Glomerular endothelial cell (primary cell): ENCODE data around the gene RABGGTA. TPM values are rescaled to one million over a fixed set of nuclear protein-coding genes. Genes with fewer than 3 reads are reported as not detected.

ENCODE experiments used
- DNase-seq: peaks from one replicate; pipeline ENCODE4 v3.0.0-alpha.2; 2011; ENCODE audit warnings: low read depth, low spot score; ENCODE audit errors: extremely low read depth
- total RNA-seq: library from RNA; depleted of rRNA; stranded (reverse); fragments of >200 nt; gene quantifications from 2 replicates; pipeline ENCODE4 v1.2.3, GENCODE V29; 2015

Gene RABGGTA
- total RNA-seq, 1 donor from 2014 or later, result 42.6 TPM

- DNase-seq, result no peak
Observed at GRCh38 chr14:24280797-24281460, 9.5 kb upstream of the RABGGTA start.

DNA sequence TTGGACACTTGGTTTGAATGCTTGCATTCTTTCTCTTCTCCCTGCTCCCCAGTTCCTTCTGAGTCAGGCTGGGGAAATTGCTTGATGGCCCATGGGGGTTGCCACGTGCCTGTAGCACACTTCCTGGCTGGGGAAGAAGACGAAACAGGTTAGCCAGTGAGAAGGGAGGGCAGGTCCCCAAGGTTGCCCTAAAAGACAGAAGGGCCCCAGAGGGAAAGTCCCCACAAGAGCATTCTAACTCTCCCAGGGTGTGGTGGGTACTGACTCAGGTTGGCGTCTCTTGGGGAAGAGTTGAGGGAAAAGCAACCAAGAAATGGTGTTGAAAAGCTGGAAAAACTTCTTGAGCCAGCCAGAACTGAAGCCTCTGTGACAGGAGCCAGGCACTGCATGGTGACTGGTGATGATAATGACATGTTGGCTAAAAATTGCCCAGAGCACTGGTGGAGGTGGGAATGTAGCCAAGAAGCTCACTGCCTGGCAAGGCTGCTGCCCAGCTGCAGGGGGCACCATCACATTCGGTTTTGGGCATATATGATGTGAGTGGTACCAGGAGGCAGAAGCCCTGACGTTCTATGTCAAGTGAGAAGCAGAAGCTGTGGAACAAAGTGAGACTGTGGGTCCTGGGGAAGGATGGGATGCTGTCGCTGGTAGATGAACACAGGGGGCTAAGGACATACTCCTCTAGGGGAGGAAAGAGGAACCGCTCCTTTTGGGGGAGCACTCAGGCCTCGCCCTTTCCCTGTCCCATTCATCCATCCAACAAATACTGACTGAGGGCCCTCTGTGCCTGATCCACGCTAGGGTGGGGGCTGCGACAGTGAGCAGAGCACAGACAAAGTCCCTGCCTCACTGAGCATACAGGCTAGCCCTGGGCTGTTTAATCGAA, 8.1 kb upstream of the RABGGTA start:
- DNase-seq, result no peak

DNA sequence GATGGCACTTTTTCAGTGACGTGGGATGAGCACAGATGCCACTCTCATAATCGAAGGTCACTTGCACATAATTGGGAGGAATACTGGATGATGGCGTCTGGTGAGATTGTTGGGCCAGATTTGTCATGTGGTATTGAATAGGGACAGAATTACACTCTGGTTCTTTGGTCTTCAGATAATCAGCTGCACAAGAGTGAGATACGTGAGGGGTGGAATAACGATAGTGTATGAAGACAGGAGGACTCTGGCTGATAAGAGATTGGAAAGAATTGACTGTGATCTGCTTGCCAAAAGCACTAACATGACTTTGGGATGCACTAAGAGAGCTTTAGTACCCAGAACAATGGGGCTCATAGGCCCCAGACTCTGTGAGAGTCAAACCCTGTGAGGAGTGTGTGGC, 7.0 kb upstream of the RABGGTA start:
- DNase-seq, result no peak

GRCh38 chr14:24277606-24278321, 6.4 kb upstream of the RABGGTA start:
- DNase-seq, result no peak

- DNase-seq, result no peak
Observed at GRCh38 chr14:24277071-24277470, 5.7 kb upstream of the RABGGTA start.

DNA sequence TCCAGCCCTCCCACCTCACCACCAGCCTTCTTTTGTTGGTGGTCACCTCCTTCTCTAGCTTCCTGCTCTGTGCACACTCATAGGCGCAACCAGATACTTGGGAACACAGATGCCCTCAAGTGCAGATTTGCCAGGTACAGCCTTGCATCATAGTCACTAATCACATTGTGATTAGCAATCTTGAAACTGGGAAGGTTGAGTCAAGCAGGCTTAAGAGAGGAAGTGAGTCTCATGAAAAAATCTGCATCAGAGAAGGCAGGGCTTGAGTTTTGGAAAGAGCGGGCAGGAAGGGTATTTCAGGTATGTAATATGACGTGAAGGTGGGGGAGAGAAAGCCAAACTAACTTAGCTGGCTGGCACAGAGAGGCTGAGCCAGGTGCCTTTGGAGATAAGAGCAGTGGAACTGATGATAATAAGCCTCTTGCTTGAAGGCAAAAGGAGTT, 2.7 kb upstream of the RABGGTA start:
- DNase-seq, result no peak

GRCh38 chr14:24273422-24273998, 2.1 kb upstream of the RABGGTA start:
- no peak for DNase-seq

GRCh38 chr14:24272467-24272866, 1.1 kb upstream of the RABGGTA start:
- DNase-seq, result no peak

DNA sequence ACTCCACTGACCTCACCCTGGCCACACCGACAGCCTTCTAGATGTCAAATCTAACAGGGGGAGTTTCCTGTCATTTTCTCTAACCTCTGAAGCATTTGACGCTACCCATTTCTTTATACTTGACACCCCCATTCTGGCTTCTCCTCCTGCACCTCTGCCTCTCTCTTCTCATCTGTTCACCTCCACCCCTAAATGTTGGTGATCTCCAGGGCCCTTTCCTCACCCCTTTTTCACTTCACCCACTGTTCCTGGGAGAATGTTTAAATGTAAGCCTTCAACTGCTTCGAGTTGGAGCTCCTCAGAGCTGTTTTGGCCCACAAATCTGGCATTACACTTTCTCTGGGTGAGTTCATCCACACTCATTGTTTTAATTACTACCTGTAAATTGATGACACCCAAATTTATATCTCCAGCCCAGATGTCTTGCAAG, 452 bp upstream of the RABGGTA start:
- no peak for DNase-seq

- DNase-seq, result no peak
Observed at GRCh38 chr14:24270537-24271133, 762 bp downstream of the RABGGTA start.

DNA sequence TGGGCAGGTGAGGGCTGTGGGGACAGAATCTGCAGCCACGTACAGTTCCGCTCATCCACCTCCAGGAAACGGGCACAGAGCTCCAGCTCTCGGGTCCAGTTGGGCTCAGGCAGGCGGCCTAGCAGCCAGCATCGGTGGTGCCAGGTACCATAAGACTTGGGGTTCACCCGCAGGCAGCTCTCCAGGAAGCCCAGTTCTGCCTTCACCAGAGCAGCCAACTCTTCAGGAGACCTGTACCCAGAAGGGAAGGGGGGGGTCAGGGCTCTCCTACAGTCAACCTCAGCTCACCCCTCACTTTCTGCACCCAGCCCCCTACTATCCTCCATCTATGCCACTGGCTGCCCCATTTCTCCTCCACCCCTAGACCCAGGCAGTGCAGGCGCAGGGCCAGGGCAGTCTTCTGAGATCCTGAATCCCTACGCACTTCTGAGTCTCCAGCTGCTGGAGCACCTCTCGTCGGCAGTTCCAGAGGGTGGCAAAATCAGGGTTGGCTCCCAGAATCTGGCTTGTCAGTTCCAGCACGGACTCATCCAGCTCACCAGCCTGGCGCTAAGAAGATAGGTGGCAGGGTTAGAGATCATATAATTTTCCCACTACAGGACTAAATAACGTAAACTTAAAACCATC, 1.4 kb downstream of the RABGGTA start:
- no peak for DNase-seq

DNA sequence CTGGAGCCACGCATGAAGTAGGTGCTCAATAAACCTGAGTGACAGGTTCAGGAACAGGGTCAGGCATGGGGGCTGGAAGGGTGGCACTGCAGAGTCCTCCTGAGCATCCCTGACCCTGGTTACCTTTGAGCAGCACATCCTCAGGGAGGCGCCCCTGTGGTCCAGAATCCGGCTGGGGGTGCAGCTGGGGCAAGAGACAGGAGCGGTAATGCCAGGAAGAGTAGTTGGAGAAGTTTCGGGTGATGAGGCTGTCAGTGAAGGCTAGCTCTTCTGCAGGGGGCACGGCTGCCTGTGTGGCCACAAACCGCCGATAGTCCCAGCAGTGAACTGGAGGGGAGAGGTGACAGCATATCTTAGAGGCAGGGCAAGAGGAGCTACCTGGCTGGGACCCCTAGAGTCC, 2.0 kb downstream of the RABGGTA start:
- no peak for DNase-seq

DNA sequence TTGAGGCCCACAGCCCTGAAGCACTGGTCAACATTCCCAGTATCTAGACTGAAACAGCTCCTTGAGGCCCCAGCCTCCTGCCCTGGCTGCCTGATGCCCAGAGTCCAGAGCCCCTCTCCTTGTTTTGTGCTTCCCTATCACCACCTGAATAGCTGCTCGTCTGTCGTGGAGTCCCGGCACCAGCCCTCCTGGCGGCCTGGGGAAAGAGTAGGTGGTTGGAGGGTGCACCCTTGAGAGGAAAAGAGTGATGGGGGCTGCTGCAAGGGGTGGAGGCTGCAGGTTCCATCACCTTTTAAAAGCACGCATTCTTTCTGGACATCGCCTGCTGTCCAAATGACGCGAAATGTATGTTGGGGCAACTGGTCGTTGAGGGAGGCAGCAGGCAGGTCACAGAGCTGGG, 3.2 kb downstream of the RABGGTA start:
- DNase-seq, result no peak

- no peak for DNase-seq
Observed at GRCh38 chr14:24267516-24267915, 3.9 kb downstream of the RABGGTA start.

GRCh38 chr14:24266344-24267244, 4.8 kb downstream of the RABGGTA start:
- DNase-seq, result no peak

GRCh38 chr14:24264298-24264697, 7.1 kb downstream of the RABGGTA start:
- no peak for DNase-seq

DNA sequence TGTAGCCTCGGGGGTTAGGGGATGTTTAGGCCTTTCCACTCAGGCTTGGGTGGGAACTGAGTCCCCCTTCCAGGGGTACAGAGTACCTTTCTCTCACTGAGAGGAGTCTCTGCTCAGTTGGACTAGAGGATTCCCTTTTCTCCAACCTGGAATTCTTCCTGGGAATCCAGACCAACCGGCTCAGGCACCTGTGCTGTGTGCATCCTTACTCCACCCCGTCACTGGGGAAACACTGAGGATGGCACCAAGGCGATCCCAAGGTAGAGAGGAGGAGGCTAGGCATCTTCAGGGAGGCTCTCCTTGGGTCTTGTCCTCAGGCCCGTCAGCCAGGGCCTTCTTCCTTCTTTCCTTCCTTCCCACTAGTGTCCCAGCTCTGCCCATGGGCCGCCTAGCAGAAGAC, 7.5 kb downstream of the RABGGTA start:
- no peak for DNase-seq

DNA sequence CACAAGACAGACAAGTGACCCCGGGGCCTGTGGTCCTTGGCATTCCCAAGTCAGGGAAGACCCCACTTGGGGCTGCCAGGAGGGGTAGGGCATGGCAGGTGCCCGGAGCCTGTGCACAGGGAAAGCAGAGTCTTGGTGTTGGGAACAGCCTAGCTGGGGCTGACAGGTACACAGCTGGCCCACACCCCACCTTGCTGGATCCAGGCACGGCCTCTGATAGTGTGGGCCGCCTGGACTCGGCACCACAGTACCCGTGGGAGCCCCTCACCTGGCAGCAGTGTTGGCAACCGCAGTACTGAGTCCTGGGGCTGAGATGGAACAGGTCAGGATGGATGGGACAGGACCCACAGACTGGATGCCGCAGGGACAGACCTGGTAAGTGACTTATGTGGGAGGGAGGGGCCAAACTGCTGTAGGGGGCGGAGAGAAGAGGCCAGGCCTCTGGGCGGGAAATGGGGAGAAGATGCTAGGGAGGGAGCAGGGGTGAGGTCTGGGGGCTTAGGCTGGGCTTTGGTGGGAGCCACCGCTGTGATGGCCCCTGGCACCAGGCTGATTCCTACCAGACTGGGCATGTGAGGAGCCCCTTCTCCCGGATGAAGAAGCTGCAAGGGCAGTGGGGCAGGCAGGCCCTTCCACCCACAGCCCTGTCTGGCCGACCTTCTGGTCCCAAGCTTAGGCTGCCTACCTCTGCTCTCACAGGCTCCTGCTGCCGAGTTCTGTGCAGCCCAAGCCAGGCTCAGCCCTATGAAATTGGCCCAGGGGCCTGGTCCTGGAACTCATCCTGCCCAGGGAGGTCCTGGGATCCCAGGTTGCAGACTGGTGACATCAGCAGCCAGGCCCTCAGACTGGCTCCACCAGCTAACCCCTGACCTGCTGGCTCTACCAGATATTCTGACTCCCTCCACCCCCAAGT, 8.3 kb downstream of the RABGGTA start, which contains the start of gene TGM1:
TGM1 (minus strand) TSS at position 357 of the 913 bp plus-strand sequence. CDS start 825 bp downstream, outside the sequence.
- no peak for DNase-seq
